ENCODE data around the gene CHST15. TPM values are rescaled to one million over a fixed set of nuclear protein-coding genes. Genes with fewer than 3 reads are reported as not detected.

Gene CHST15
- total and polyA plus RNA-seq, 4 donors, result 5.4 to 45.3 (median 36.7) TPM

DNA sequence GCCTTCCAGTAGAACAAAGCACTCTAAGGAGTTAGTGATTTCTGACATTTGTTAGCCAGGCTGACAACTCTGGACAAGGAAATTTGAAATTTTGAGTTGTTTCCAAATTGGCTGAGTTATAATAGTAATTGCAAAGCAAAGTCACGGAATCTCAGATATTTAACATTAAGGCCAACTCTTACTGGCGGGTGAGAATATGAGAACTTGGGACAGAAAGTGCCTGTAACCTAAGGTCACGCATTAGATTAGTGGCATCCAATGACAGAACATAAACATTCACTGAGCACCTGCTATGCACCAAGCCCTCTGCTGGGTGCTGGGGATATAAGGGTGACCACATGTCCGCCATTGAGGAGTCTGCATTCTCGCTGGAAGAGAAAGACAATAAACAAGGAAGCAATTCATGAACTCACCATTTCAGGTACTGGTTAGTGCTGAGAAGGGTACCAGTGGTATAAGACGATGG, 45.5 kb upstream of the CHST15 start:
- Histone ChIP-seq H3K27ac (ENCODE audit: low read depth in 1 of 2, low read length in 1 of 2) (no peak overlapping the region), H3K9ac (ENCODE audit: insufficient read depth in 1 of 2, low read length in 2 of 2) (no peak overlapping the region), H3K4me3 (no peak overlapping the region), H3K9me3 (ENCODE audit: control insufficient read depth in 4 of 4, insufficient read depth in 3 of 4, low read length in 3 of 4) (peaks cover 0 to 6% (median 0%) of the 10 kb centered on the region in 4 donors), H3K36me3 (ENCODE audit: control insufficient read depth in 4 of 4, insufficient read depth in 4 of 4, low read length in 4 of 4) (no peaks in the 10 kb centered on the region), H3K4me1 (ENCODE audit: control insufficient read depth in 5 of 5, insufficient read depth in 5 of 5, low read length in 5 of 5) (peaks cover 0 to 16% (median 0%) of the 10 kb centered on the region in 5 donors), H3K27me3 (ENCODE audit: control insufficient read depth in 3 of 3, insufficient read depth in 3 of 3, low read length in 2 of 3) (no peaks in the 10 kb centered on the region)
- DNase-seq (no peak), ATAC-seq (ENCODE audit: insufficient read depth, low FRiP score) (peak; percentile 61)
- WGBS, 2 donors, result 81 to 89% methylated on average over 6 of the region's 6 CpGs
- TF ChIP-seq, protein P1, sequence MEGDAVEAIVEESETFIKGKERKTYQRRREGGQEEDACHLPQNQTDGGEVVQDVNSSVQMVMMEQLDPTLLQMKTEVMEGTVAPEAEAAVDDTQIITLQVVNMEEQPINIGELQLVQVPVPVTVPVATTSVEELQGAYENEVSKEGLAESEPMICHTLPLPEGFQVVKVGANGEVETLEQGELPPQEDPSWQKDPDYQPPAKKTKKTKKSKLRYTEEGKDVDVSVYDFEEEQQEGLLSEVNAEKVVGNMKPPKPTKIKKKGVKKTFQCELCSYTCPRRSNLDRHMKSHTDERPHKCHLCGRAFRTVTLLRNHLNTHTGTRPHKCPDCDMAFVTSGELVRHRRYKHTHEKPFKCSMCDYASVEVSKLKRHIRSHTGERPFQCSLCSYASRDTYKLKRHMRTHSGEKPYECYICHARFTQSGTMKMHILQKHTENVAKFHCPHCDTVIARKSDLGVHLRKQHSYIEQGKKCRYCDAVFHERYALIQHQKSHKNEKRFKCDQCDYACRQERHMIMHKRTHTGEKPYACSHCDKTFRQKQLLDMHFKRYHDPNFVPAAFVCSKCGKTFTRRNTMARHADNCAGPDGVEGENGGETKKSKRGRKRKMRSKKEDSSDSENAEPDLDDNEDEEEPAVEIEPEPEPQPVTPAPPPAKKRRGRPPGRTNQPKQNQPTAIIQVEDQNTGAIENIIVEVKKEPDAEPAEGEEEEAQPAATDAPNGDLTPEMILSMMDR (IDR thresholded peaks at IDR 0.05; ENCODE audit: control extremely low read depth, extremely low read depth), result no peak

DNA sequence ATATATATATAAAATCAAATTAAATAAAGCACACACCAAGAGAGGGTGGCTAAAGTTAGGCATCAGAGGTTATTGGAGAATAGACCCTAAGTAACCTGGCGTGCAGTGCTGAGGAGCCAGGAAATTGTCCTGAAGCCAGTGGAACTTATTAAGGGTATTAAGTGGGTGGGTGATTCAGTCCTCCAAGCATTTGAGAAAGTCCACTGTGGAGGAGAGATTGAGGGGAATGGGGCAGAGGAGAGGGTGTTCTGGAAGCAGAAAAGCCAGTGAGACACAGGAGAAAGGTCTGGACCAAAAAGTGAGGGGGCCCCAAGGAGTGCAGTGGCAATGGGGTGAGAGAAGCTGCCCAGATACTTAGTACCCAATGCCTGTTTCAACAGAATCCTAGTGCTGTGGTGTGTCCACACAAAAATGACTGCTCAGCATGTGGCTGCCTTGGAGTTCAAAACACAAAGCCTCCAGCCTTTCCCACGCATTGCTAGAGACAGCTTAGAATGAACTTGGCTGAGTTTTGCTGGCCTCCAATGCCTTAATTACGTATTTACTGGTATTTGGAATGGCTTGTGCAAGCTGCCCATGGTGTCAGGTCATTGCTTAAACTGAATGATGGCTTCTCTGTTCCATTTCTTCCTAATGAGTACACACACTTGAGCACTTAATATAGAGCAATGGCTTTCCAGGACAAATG, 44.9 kb upstream of the CHST15 start:
- Histone ChIP-seq H3K27me3 (ENCODE audit: control insufficient read depth in 3 of 3, insufficient read depth in 3 of 3, low read length in 2 of 3) (no peaks in the 10 kb centered on the region), H3K9me3 (ENCODE audit: control insufficient read depth in 4 of 4, insufficient read depth in 3 of 4, low read length in 3 of 4) (peaks cover 0 to 6% (median 0%) of the 10 kb centered on the region in 4 donors), H3K9ac (ENCODE audit: insufficient read depth in 1 of 2, low read length in 2 of 2) (no peak overlapping the region), H3K36me3 (ENCODE audit: control insufficient read depth in 4 of 4, insufficient read depth in 4 of 4, low read length in 4 of 4) (no peaks in the 10 kb centered on the region), H3K27ac (ENCODE audit: low read depth in 1 of 2, low read length in 1 of 2) (no peak overlapping the region), H3K4me3 (no peak overlapping the region), H3K4me1 (ENCODE audit: control insufficient read depth in 5 of 5, insufficient read depth in 5 of 5, low read length in 5 of 5) (peaks cover 0 to 16% (median 0%) of the 10 kb centered on the region in 5 donors)
- TF ChIP-seq, protein P1 (IDR thresholded peaks at IDR 0.05; ENCODE audit: control extremely low read depth, extremely low read depth), result no peak
- DNase-seq, result peak; percentile 75 to 94 (median 91)
- ATAC-seq (ENCODE audit: insufficient read depth, low FRiP score), result peak; percentile 78
- WGBS, 2 donors, result 83 to 91% methylated on average over 3 of the region's 3 CpGs

DNA sequence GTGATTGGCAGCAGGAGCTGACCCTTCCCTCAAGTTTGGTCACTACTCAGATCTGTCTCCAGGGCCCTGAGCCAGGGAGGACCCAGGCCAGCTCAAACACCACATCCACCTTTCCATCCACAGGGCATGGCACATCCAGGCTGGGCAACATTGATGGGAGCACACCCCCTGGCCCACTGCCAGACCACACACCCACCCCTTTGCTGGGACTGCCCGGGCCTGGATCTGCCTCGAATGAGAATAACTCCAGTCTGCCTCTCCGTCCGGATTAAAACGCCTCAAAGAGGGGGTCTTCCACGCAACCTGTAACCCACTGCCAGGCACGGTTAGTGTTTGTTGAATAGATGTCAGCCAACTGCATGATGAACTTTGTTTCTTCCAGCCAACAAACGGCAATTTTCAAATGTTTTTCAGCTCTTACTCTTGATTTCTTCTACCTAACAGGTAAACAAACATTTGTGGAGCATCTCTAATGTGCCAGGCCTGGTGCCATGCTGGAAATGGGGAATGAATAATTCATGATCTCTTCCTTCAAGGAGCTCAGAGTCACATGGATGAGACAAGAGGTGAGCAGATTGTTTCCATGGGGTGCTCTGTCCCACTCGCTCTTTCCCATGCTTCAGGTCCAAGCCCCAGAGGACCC, 41.0 kb upstream of the CHST15 start:
- no peak overlapping the region for H3K27ac ChIP-seq (ENCODE audit: low read depth in 1 of 2, low read length in 1 of 2)

More for the DNA sequence above, 41.0 kb upstream of the CHST15 start:
- Histone ChIP-seq H3K27me3 (ENCODE audit: control insufficient read depth in 3 of 3, insufficient read depth in 3 of 3, low read length in 2 of 3) (no peaks in the 10 kb centered on the region), H3K9ac (ENCODE audit: insufficient read depth in 1 of 2, low read length in 2 of 2) (no peak overlapping the region), H3K36me3 (ENCODE audit: control insufficient read depth in 4 of 4, insufficient read depth in 4 of 4, low read length in 4 of 4) (no peaks in the 10 kb centered on the region), H3K9me3 (ENCODE audit: control insufficient read depth in 4 of 4, insufficient read depth in 3 of 4, low read length in 3 of 4) (no peaks in the 10 kb centered on the region), H3K4me3 (no peak overlapping the region), H3K4me1 (ENCODE audit: control insufficient read depth in 5 of 5, insufficient read depth in 5 of 5, low read length in 5 of 5) (peaks cover 0 to 16% (median 0%) of the 10 kb centered on the region in 5 donors)
- 93 to 94% methylated on average over 9 of the region's 9 CpGs for WGBS, 2 donors
- no peak for ATAC-seq (ENCODE audit: insufficient read depth, low FRiP score)
- peak in 1 of 3 donors; percentile 8 for DNase-seq
- TF ChIP-seq, protein P1 (IDR thresholded peaks at IDR 0.05; ENCODE audit: control extremely low read depth, extremely low read depth), result no peak
